ENCODE data around the gene PPM1H. TPM values are rescaled to one million over a fixed set of nuclear protein-coding genes. Genes with fewer than 3 reads are reported as not detected.

The PPM1H gene
- total RNA-seq, 1 donor from 2014 or later, result 15.7 TPM

DNA sequence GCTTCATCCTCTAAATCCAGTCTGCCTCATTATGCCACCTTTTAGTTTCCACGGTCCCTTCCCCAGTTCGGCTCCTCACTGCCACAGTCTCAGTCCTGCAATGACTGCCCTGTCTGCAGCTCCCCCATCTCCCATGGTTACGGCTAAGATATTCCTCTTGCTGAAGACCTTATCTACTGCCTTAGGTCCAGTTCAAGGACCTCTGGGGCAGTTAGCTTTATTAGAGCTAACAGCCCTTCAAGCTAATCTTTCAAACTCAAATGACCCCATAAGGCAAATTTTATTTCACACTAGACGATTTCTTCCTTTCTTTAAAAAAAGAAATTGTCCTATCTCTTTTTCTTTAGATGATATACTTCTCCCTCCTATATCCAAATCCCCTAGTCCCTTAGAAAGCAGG is 253.6 kb downstream of the PPM1H start:
- TF ChIP-seq, protein P1, sequence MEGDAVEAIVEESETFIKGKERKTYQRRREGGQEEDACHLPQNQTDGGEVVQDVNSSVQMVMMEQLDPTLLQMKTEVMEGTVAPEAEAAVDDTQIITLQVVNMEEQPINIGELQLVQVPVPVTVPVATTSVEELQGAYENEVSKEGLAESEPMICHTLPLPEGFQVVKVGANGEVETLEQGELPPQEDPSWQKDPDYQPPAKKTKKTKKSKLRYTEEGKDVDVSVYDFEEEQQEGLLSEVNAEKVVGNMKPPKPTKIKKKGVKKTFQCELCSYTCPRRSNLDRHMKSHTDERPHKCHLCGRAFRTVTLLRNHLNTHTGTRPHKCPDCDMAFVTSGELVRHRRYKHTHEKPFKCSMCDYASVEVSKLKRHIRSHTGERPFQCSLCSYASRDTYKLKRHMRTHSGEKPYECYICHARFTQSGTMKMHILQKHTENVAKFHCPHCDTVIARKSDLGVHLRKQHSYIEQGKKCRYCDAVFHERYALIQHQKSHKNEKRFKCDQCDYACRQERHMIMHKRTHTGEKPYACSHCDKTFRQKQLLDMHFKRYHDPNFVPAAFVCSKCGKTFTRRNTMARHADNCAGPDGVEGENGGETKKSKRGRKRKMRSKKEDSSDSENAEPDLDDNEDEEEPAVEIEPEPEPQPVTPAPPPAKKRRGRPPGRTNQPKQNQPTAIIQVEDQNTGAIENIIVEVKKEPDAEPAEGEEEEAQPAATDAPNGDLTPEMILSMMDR (IDR thresholded peaks at IDR 0.05; ENCODE audit: unreplicated experiment), result no peak
- Mint-ChIP-seq H3K36me3 (peaks cover 6% of the 10 kb centered on the region), H3K27me3 (ENCODE audit: low read depth) (no peaks in the 10 kb centered on the region), H3K4me1 (peaks cover 26% of the 10 kb centered on the region), H3K27ac (no peak overlapping the region), H3K4me3 (no peak overlapping the region), H3K9me3 (no peaks in the 10 kb centered on the region)
- no peak for DNase-seq (ENCODE audit: low spot score in 2 of 2, unreplicated experiment in 2 of 2)

DNA sequence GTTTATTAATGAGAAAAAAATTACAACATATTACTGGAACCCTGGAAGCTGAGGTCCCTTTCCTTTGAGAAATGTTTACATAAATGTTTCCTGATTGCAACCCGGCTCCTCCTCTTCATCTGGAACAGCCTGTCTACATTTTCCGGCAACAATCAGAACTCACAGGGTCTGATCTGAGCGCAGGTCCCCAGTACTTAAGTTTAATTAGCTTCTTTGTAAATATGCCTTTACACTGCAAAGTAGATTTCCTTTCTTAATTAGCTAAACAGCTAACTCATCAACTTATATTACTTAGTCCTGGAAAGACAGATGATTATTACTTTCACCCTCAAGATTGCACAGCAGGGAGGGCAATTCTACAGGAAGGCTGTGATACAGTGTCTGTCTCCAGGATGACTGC is 255.3 kb downstream of the PPM1H start:
- H3K4me1 Mint-ChIP-seq, result peaks cover 16% of the 10 kb centered on the region
- peaks cover 8% of the 10 kb centered on the region for H3K36me3 Mint-ChIP-seq
- H3K9me3 Mint-ChIP-seq, result no peaks in the 10 kb centered on the region
- H3K27me3 Mint-ChIP-seq (ENCODE audit: low read depth), result no peaks in the 10 kb centered on the region
- H3K4me3 Mint-ChIP-seq, result no peak overlapping the region
- no peak for DNase-seq (ENCODE audit: low spot score in 2 of 2, unreplicated experiment in 2 of 2)
- TF ChIP-seq, protein P1 (IDR thresholded peaks at IDR 0.05; ENCODE audit: unreplicated experiment), result no peak
- H3K27ac Mint-ChIP-seq, result no peak overlapping the region

DNA sequence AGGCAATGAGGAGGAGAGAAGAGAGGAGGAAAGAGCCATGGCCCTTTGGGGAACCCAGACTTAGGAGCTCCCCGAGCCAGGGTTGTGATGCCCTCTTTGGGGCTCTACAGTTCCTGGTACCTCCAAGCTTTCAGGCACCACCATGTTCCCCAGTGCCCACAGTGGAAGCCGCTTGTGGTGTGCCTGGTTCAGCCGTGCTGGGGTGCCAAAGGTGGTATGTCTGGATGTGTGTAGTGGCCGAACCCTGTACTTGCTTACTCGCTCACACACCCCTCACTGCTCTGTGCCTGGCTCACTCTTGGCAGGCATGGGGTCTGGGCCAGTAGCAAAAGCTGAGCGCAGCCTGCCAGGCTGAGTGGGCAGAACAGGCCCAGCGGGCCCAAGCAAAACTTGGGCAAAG is 257.6 kb downstream of the PPM1H start:
- Mint-ChIP-seq H3K4me3 (no peak overlapping the region), H3K4me1 (no peaks in the 10 kb centered on the region), H3K27ac (no peak overlapping the region), H3K9me3 (no peaks in the 10 kb centered on the region), H3K27me3 (ENCODE audit: low read depth) (no peaks in the 10 kb centered on the region), H3K36me3 (peaks cover 8% of the 10 kb centered on the region)
- no peak for DNase-seq (ENCODE audit: low spot score in 2 of 2, unreplicated experiment in 2 of 2)
- TF ChIP-seq, protein P1 (IDR thresholded peaks at IDR 0.05; ENCODE audit: unreplicated experiment), result no peak

DNA sequence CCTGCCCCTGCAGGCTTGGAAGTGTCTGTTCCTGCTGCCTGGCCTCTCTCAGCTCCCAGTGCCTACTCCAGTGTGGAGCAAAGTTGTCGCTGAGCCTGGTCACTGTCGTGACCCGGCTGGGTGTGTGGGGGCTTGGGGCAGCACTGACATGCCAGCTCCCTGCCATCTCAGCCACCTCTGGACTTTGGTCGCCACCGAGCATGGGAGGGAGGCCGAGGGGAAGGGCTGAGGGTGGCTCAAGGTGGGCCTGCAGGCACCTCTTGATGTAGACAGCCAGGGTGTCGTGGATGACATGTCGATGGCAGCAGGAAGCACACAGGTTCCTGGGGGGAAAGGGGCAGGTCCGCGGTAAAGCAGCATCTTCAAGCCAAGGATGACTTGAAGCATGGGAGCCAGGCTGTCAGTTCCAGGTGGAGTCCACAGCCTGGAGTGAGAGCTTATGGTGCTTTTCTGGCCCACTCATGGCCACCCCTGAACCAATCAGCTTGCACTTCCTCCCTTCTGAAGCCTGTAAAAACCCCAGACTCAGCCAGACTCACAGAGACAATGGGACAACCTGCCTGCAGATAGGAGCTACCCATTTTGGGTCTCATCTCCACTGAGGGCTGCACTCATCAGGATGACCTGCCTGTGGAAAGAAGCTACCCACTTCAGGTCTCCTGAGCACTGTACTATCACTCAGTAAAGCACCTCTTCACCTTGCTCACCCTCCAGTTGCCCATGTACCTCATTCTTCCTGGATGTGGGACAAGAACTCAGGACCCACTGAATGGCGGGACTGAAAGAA is 258.2 kb downstream of the PPM1H start:
- DNase-seq (ENCODE audit: low spot score in 2 of 2, unreplicated experiment in 2 of 2), result no peak
- peaks cover 8% of the 10 kb centered on the region for H3K36me3 Mint-ChIP-seq
- H3K4me3 Mint-ChIP-seq, result no peak overlapping the region

DNA sequence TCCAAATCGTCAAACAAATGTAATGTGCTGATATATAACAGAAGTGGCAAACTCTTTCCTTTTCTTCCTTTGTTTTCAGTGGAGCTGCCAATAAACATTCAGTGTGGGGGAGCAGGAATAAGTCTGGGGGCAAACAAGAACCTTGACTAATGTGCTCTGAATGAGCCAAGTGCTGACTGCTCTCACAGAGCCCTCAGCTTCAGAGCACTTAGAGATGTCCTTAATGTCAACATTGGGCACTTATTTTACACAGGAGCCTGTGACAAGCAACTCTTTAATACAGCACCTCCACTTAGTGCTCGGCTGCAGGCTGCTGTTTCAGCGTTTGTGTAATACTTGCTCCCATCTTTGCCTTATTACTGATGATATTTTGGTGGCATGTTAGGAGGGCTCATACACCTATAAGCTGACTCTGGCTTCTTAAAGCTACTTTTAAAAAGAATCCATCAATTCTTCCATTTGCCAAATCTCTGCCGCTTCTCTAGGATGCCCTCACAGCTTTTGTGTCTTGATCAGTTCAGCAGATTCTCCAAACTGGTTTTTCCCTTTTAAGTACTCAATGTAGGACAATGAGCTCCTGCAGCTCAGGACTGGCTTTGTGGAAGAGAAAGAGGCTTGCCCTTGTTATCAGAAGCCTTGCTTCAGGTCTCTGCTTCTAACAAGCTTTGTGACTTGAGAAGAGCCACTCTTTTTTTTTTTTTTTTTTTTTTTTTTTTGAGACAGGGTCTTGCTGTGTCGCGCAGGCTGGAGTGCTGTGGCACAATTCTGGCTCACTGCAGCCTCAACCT is 261.7 kb downstream of the PPM1H start:
- peaks cover 8% of the 10 kb centered on the region for H3K36me3 Mint-ChIP-seq
- no peak for DNase-seq (ENCODE audit: low spot score in 2 of 2, unreplicated experiment in 2 of 2)
- H3K9me3 Mint-ChIP-seq, result no peaks in the 10 kb centered on the region
- no peak overlapping the region for H3K27ac Mint-ChIP-seq
- H3K27me3 Mint-ChIP-seq (ENCODE audit: low read depth), result no peaks in the 10 kb centered on the region
- H3K4me3 Mint-ChIP-seq, result no peak overlapping the region
- no peaks in the 10 kb centered on the region for H3K4me1 Mint-ChIP-seq
- TF ChIP-seq, protein P1 (IDR thresholded peaks at IDR 0.05; ENCODE audit: unreplicated experiment), result no peak

More for the DNA sequence above, 258.2 kb downstream of the PPM1H start:
- no peaks in the 10 kb centered on the region for H3K4me1 Mint-ChIP-seq
- H3K27ac Mint-ChIP-seq, result no peak overlapping the region
- H3K27me3 Mint-ChIP-seq (ENCODE audit: low read depth), result no peaks in the 10 kb centered on the region
- TF ChIP-seq, protein P1 (IDR thresholded peaks at IDR 0.05; ENCODE audit: unreplicated experiment), result no peak
- H3K9me3 Mint-ChIP-seq, result no peaks in the 10 kb centered on the region
